ENCODE data around the gene NFIC.
A peak's percentile ranks its signal among the peaks of the same experiment; 100 is the strongest.
"Not testable (repeated sequence)": the region's sequence is repeated elsewhere in the genome, so short reads cannot be mapped to it uniquely, and the experiment has no call there.

The NFIC gene

DNA sequence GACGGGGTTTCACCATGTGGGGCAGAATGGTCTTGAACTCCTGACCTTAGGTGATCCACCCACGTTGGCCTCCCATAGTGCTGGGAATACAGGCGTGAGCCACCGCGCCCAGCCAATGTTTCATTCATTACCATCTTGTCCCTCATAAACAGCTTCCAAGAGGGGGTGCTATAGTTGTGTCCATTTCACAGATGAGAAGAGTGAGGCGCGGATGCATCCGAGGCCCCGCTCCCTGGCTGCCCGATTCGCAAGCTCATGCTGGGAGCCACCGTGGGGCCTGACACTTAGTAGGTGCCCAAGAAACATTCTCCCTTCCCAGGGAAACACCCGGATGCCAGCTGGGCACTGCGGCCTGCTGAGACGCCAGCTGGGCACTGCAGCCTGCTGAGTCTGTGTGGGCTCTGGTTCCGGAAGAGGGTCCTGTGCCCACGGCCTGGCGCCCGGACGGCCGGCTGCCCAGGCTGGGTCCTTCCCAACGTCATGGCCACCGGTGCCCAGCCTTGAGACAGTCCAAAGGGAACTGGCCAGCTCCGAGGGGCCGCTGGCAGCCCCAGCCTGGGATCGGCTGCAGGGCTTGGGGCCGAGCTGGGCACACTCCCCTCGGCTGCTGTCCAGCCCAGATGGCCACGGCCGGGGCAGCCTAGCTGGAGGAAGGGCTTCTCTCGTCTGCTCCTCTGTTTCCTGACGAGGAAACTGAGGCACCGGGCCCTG lies 54.7 kb downstream of the NFIC start:
- DNase-seq (ENCODE audit: low read depth), result no peak

DNA sequence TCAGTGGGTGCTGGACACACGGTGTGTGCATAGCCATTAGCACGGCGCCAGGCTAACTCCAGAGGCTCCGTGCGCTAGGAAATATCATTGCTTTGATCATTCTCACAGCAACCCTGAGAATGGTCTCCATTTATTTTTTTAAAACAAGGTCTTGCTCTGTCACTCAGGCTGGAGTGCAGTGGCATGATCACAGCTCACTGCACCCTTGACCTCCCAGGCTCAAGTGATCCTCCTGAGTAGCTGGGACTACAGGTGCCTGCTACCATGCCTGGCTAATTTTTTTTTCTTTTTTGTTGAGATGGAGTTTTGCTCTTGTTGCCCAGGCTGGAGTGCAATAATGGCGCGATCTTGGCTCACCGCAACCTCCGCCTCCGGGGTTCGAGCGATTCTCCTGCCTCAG lies 55.3 kb downstream of the NFIC start:
- not testable (repeated sequence) for DNase-seq (ENCODE audit: low read depth)

DNA sequence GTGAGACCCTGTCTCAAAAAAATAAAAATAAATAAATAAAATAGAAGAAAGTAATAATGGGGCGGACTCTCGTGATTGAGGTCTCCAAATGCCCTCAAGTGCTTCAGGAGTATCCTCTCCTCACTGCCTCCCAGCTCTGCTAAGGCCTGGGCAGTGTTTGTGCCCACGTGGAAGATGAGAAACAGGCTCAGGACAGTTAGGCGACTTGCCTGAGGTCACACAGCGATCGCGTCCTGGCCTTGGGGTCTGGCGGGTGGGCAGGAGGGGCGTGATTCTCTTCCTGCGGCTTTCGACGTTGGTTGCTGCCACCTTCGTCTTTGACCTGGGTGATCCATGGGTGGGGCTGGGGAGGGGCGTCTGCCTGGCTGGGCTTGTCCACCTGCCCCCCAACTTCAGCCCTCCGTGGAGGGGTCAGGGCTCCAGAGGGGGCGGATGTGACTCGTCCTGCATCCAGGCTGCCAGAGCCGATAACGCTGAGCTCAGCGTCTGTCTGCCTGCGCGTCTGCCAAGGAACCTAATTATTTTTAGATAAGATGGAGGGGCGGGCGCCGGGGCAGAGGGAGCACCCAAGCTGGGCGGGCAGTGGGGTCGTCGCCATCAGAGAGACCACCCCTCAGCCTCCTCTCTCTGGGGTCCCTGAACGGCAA lies 56.9 kb downstream of the NFIC start:
- no peak for DNase-seq (ENCODE audit: low read depth)

DNA sequence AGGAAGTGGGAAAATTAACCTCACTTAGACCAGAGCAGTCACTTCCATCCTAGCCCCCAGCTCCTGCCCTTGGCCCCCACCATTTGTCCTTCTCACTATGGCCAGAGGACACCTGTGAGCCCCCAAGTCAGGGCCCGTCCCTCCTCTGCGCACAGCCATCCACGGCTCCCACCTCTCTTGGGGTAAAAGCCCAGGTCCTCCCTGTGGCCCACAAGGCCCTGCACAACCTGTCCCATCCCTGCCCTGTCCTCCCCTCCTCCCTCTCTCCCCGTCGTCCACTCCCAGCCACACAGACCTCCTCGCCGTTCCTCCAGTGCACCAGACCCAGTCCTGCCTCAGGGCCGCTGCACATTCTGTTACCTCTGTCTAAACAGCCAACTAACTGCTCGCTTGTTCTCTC lies 60.0 kb downstream of the NFIC start:
- DNase-seq (ENCODE audit: low read depth), result no peak

DNA sequence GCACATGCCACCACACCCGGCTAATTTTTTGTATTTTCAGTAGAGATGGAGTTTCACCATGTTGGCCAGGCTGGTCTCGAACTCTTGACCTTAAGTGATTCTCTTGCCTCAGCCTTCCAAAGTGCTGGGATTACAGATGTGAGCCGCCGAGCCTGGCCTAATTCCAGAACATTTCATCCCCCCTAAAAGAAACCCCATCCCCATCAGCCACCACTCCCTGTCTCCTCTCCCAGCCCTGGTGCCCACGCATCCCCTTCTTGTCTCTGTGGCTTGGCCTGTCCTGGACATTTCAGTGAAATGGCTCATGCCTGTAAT lies 63.9 kb downstream of the NFIC start:
- not testable (repeated sequence) for DNase-seq (ENCODE audit: low read depth)

DNA sequence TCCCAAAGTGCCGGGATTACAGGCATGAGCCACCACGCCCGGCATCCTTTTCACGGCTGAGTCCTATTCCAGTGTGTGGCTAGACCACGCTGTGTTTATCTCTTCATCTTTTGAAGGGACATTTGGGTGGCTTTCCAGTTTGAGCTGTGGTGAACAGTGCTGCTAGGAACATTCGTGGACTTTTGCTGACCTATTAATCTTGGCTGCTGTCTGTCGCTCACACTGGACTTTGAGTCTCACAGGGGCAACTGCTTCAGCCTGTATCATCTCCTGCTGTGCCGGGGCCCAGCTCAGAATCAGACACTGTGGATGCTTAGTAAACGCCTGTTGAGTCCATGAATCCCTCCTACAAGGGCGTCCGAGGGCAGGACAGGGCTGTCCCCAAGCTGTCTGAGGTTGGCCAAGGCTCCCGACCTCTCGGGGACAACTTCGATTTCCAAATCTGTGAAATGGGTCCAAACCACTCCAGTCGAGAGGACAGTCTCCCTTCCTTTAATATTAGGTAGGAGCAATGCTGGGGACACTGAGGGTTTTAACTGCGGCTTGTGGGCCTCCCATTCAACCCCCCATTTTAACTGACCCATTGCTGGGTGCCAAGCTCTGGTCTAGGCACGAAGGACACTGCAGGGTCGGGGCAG lies 65.5 kb downstream of the NFIC start:
- no peak for DNase-seq (ENCODE audit: low read depth)

GRCh38 chr19:3433313-3433712 lies 66.9 kb downstream of the NFIC start:
- DNase-seq (ENCODE audit: low read depth), result no peak

DNA sequence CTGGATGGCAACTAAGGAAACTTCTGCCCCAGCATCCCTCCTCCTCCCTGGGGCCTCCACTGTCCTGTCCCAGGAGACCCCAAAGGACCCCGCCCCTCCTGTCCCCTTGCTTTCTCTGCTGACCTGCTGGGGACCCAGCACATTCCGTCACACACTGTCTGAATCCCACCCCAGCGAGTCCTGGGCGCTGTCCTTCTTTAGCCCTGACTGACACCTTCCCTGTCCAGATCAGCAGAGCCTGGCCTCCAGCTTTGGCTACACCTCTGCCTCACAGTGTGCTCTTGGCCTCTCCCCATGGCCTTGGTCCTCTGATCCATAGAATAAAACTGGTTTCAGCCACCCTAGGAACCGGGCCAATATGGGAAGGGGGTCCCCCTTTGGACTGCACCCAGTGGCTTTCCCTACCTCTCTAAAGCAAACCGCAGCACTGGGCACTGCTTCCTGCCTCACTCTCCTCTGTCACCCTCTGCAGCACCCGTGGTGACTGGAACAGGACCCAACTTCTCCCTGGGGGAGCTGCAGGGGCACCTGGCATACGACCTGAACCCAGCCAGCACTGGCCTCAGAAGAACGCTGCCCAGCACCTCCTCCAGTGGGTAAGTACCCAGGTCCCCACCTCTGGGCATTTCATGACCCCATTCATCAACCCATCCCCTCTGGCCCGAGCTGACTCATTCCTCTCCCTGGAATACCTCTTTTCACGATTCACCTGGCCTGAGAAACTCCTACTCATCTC lies 67.6 kb downstream of the NFIC start:
- no peak for DNase-seq (ENCODE audit: low read depth)

GRCh38 chr19:3434630-3435553 lies 68.5 kb downstream of the NFIC start:
- peak; percentile 90 for DNase-seq (ENCODE audit: low read depth)

GRCh38 chr19:3440082-3440481 lies 73.7 kb downstream of the NFIC start:
- peak; percentile 26 for DNase-seq (ENCODE audit: low read depth)

DNA sequence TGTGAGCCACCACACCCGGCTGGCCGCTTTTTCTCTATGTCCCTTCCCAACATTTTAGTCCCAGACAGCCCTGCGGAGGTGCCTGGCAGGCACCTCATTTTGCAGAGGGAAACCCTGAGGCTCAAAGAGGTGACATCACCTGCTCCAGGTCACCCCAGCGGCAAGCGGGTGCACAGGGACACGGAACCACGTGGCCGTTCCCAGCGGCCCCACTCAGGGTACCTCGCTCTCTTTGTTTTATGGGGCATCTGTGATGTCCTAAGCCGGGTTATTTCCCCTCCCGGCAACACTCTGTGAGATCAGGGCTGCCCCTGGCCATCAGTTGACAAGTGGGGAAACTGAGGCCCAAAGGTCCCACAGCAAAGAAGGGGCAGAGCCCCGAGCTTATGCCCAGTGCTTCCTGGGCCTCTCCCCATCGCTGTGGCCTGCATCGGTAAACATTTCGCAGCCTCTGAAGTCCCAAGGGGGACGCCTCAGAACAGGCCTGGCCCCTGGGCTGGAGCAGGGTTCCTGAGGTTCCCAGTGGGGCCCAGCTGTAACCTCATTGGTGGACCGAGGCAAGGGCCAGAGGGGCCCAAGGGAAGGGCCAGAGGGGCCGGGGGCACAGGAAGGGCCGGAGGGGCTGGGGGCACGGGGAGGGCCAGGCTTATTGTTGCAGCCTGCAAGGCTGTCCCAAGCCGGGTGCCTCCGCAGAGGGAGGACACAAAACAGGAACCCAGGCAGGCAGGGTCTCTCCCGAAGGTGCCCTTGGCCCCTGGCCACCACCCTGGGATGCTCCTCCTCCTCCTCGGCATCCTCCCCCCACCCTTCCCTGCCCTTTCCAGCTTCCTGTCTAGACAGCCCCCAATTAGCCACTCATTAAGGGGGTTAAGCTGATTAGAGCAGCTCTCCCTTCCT lies 75.0 kb downstream of the NFIC start:
- DNase-seq (ENCODE audit: low read depth), result no peak

DNA sequence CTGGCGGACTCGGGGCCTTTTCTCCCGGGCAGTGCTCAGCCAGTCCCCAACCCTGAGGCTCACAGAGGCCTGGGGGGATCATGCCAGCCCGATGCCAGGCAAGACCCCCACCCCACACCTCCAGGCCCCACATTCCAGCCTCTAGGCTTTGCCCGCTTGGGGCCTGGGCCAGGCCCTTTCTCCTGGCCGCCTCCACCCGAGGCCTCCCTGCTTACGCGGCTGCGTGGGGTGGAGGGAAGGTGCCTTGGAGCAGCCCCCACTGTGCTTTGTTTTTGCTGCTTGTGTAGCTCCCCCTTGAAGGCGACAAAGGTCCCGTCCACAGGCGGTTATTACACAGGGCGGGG lies 75.6 kb downstream of the NFIC start:
- no peak for DNase-seq (ENCODE audit: low read depth)

GRCh38 chr19:3442487-3443071 lies 76.2 kb downstream of the NFIC start:
- no peak for DNase-seq (ENCODE audit: low read depth)

- DNase-seq (ENCODE audit: low read depth), result no peak
These were observed 77.7 kb downstream of the NFIC start for GRCh38 chr19:3443840-3444694.

- DNase-seq (ENCODE audit: low read depth), result no peak
These were observed 78.4 kb downstream of the NFIC start for GRCh38 chr19:3444695-3445234.

GRCh38 chr19:3446657-3447056 lies 80.3 kb downstream of the NFIC start:
- DNase-seq (ENCODE audit: low read depth), result not testable (repeated sequence)

- DNase-seq (ENCODE audit: low read depth), result no peak
These were observed 82.4 kb downstream of the NFIC start for GRCh38 chr19:3448616-3449334.

DNA sequence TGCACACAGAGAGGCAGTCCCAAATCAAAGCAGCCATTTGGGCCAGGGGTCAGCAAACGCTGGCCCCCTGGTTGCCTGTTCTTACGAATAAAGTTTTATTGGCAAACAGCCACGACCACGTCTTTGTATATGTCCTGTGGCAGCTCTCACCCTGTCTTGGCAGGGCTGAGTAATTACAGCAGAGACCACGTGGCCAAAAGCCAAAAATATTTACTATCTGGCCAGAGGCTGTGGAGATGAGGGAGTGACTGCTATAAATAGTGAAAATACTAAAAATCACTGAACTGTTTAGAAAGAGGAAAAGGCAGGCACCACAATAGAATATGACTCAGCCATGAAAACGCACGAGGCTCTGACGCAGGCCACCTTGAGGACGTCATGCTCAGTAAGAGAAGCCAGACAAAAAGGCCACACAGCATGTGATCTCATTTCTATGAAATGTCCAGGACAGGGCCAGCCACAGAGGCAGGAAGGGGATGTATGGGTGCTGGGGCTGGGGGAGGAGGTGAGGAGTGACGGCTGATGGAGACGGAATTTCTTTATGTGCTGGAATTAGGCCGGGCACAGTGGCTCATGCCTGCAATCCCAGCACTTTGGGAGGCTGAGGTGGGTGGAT lies 84.5 kb downstream of the NFIC start:
- no peak for DNase-seq (ENCODE audit: low read depth)
